Smooth muscle cell (in vitro differentiated cells): ENCODE results near the gene ST8SIA6. TPM values are rescaled to one million over a fixed set of nuclear protein-coding genes. Genes with fewer than 3 reads are reported as not detected.

Source experiments
- DNase-seq: peaks from one replicate; lab custom pipeline; 2025; ENCODE audit not compliant: unreplicated experiment; lab: John Stamatoyannopoulos, UW
- H2AFZ ChIP-seq: fragments of 200-600 bp; sonication (generic); 2 replicates; pipeline ENCODE4 v1.6.0; 2016; ENCODE audit warnings: antibody characterized with exemption, low read depth, mild to moderate bottlenecking
- H3F3A ChIP-seq: fragments of 200-600 bp; sonication (generic); 2 replicates; pipeline ENCODE4 v1.6.0; 2017; ENCODE audit warnings: antibody characterized with exemption, low read depth
- H3K27ac ChIP-seq: fragments of 200-600 bp; sonication (generic); 2 replicates; pipeline ENCODE4 v1.5.1; 2016; ENCODE audit warnings: low read depth, mild to moderate bottlenecking
- H3K27me3 ChIP-seq: fragments of 200-600 bp; sonication (generic); 2 replicates; pipeline ENCODE4 v1.6.1; 2016; ENCODE audit warnings: low read depth, mild to moderate bottlenecking
- H3K36me3 ChIP-seq: fragments of 200-600 bp; sonication (generic); 2 replicates; pipeline ENCODE4 v1.5.1; 2016; ENCODE audit warnings: low read depth
- H3K4me1 ChIP-seq: fragments of 200-600 bp; sonication (generic); 2 replicates; pipeline ENCODE4 v1.5.1; 2016; ENCODE audit warnings: low read depth
- H3K4me2 ChIP-seq: fragments of 200-600 bp; sonication (generic); 2 replicates; pipeline ENCODE4 v1.6.0; 2016; ENCODE audit warnings: mild to moderate bottlenecking
- H3K4me3 ChIP-seq: fragments of 200-600 bp; sonication (generic); 2 replicates; pipeline ENCODE4 v1.5.1; 2016; ENCODE audit warnings: mild to moderate bottlenecking
- H3K79me2 ChIP-seq: fragments of 200-600 bp; sonication (generic); 2 replicates; pipeline ENCODE4 v1.6.0; 2016; ENCODE audit warnings: low read depth, mild to moderate bottlenecking
- H3K9ac ChIP-seq: fragments of 200-600 bp; sonication (generic); 2 replicates; pipeline ENCODE4 v1.6.0; 2016; ENCODE audit warnings: low read depth
- H3K9me3 ChIP-seq: fragments of 200-600 bp; sonication (generic); replicated peaks from 2 replicates; pipeline ENCODE4 v1.5.1; 2016; ENCODE audit warnings: low read depth
- H4K20me1 ChIP-seq: fragments of 200-600 bp; sonication (generic); 2 replicates; pipeline ENCODE4 v1.6.0; 2016; ENCODE audit warnings: low read depth
- WGBS: methylation state at CpG from one replicate; pipeline ENCODE4 v1.1.7; 2016; ENCODE audit warnings: low lambda C conversion rate; 5-methylcytosine and 5-hydroxymethylcytosine counted together
- polyA plus RNA-seq: library from polyadenylated mRNA; unstranded; fragments of >200 nt; fragmentation: Nextera tagmentation; extraction: Ambion mirVana; gene quantifications from 2 replicates; pipeline ENCODE4 v1.2.1, GENCODE V29; 2016
- total RNA-seq: library from RNA; depleted of rRNA; stranded (reverse); fragments of >200 nt; gene quantifications from 2 replicates; pipeline ENCODE4 v1.2.3, GENCODE V29; 2014
- TF ChIP-seq, protein P1 (sequence below): fragments of 200-600 bp; sonication (generic); IDR thresholded peaks from 2 replicates; pipeline ENCODE4 v1.5.1; 2017; ENCODE audit warnings: borderline replicate concordance, mild to moderate bottlenecking, antibody characterized with exemption; ENCODE audit not compliant: insufficient read depth, poor library complexity, severe bottlenecking

Gene ST8SIA6
- total and polyA plus RNA-seq, 2 experiments from 2014 or later = 0.24 TPM; not detected in 1

DNA sequence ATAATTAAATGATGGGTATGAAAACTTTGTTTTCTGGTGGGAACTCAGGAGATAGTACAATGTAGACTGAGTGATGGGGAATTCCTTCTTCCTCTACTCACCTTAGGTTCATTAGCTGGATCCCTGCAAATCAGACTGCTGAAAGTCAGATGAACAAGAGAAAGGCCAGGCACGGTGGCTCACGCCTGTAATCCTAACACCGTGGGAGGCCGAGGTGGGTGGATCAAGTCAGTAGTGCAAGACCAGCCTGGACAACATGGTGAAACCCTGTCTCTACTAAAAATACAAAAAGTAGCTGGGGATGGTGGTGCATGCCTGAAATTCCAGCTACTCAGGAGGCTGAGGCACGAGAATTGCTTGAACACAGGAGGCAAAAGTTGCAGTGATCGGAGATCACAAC lies 28.7 kb upstream of the ST8SIA6 start:
- Histone ChIP-seq H2AFZ (no peak overlapping the region), H3K9me3 (no peaks in the 10 kb centered on the region), H3K79me2 (no peaks in the 10 kb centered on the region), H3F3A (no peaks in the 10 kb centered on the region), H3K27ac (no peak overlapping the region), H3K27me3 (no peaks in the 10 kb centered on the region), H3K4me1 (no peaks in the 10 kb centered on the region), H4K20me1 (no peaks in the 10 kb centered on the region), H3K36me3 (no peaks in the 10 kb centered on the region), H3K9ac (no peak overlapping the region), H3K4me3 (no peak overlapping the region), H3K4me2 (no peak overlapping the region)
- no peak for DNase-seq
- WGBS = 86% methylated on average over 6 of the region's 6 CpGs
- TF ChIP-seq, protein P1, sequence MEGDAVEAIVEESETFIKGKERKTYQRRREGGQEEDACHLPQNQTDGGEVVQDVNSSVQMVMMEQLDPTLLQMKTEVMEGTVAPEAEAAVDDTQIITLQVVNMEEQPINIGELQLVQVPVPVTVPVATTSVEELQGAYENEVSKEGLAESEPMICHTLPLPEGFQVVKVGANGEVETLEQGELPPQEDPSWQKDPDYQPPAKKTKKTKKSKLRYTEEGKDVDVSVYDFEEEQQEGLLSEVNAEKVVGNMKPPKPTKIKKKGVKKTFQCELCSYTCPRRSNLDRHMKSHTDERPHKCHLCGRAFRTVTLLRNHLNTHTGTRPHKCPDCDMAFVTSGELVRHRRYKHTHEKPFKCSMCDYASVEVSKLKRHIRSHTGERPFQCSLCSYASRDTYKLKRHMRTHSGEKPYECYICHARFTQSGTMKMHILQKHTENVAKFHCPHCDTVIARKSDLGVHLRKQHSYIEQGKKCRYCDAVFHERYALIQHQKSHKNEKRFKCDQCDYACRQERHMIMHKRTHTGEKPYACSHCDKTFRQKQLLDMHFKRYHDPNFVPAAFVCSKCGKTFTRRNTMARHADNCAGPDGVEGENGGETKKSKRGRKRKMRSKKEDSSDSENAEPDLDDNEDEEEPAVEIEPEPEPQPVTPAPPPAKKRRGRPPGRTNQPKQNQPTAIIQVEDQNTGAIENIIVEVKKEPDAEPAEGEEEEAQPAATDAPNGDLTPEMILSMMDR = no peak

DNA sequence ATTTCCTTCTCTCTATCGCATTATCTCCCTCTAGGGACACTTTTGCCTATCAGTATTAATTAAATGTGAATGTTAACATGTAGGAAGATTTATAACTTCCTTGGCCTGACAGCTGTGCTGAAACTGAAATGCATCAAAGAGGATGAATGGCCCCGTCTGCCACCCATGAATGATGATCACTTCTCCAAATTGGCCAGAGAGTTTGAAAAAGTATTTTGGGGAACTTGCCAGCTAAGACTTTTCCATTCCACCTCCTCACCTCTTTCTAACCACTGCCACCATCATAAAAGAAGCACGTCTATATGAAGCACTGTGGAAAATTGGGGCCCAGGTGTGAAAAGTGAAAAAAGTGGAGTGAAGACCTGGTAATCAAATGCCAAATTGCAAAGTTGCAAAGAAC lies 25.4 kb upstream of the ST8SIA6 start:
- 87% methylated on average over 3 of the region's 3 CpGs for WGBS
- no peaks in the 10 kb centered on the region for H3K79me2 ChIP-seq
- DNase-seq = no peak
- no peak overlapping the region for H2AFZ ChIP-seq
- H4K20me1 ChIP-seq = no peaks in the 10 kb centered on the region
- no peaks in the 10 kb centered on the region for H3K4me1 ChIP-seq
- no peaks in the 10 kb centered on the region for H3K27me3 ChIP-seq
- H3K9ac ChIP-seq = no peak overlapping the region
- H3K9me3 ChIP-seq = no peaks in the 10 kb centered on the region
- no peaks in the 10 kb centered on the region for H3F3A ChIP-seq
- TF ChIP-seq, protein P1 = no peak
- H3K27ac ChIP-seq = no peak overlapping the region
- H3K4me3 ChIP-seq = no peak overlapping the region
- H3K36me3 ChIP-seq = no peaks in the 10 kb centered on the region
- no peak overlapping the region for H3K4me2 ChIP-seq

DNA sequence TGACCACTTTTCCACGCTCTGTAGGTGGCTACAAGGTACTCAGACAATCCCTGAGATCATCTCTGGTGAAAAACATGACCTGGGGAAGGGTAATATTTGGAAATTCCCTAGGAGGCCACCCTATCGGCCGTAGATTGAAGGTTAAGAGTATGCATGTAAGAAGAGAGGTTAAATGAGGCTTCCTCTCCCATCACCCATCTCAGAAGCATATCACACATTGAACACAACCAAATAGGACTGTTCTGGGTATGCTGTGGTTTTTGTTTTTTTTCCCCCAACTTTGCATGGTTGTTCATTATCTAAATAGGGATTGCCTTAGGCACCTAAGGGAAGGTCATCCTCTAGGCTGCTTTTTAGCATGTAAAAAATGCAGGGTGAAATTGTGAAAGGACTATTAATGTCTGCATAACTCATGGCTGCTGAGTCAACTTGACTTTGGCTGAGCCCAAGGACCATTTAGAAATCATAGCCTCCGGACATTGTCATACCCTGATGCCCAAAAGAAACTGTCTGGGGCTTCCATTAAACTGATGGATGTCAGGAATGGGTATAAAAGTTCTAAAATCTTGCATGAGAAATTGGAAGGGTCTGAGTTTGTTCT lies 24.7 kb upstream of the ST8SIA6 start:
- Histone ChIP-seq H3K79me2 (no peaks in the 10 kb centered on the region), H3K27me3 (no peaks in the 10 kb centered on the region), H2AFZ (no peak overlapping the region), H3K27ac (no peak overlapping the region), H3K4me3 (no peak overlapping the region), H3F3A (no peaks in the 10 kb centered on the region), H3K4me1 (no peaks in the 10 kb centered on the region), H4K20me1 (no peaks in the 10 kb centered on the region), H3K9ac (no peak overlapping the region), H3K4me2 (no peak overlapping the region), H3K9me3 (no peaks in the 10 kb centered on the region), H3K36me3 (no peaks in the 10 kb centered on the region)
- WGBS = 81% methylated on average over 4 of the region's 4 CpGs
- TF ChIP-seq, protein P1 = no peak
- no peak for DNase-seq

DNA sequence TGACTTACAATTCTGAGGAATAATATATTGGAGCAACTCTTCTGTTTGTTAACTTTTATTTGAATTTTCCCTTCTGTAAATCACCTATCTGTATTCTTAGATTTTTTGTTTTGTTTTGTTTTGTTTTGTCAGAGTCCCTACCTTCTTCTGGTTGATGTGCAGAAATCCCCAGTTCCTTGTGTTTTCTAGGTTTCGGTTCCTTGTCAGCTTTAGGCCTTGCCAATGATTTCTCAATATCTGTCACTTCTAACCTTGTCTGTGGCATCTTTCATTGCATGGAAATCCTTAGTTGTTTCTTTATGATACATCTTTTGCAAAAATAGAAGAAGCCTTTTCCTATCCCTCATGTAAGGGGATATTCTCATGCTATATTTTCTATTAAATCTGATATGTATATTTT lies 21.7 kb upstream of the ST8SIA6 start:
- H3K79me2 ChIP-seq = no peaks in the 10 kb centered on the region
- H3K9ac ChIP-seq = no peak overlapping the region
- TF ChIP-seq, protein P1 = no peak
- no peak overlapping the region for H3K4me2 ChIP-seq
- H3F3A ChIP-seq = no peaks in the 10 kb centered on the region
- H3K4me3 ChIP-seq = no peak overlapping the region
- no peaks in the 10 kb centered on the region for H3K4me1 ChIP-seq
- H4K20me1 ChIP-seq = no peaks in the 10 kb centered on the region
- no peaks in the 10 kb centered on the region for H3K9me3 ChIP-seq
- no peaks in the 10 kb centered on the region for H3K36me3 ChIP-seq
- H2AFZ ChIP-seq = no peak overlapping the region
- no peaks in the 10 kb centered on the region for H3K27me3 ChIP-seq
- 100% methylated on average over 1 of the region's 1 CpG for WGBS
- H3K27ac ChIP-seq = no peak overlapping the region
- no peak for DNase-seq
